ENCODE data around the gene FAM181B.

- TF ChIP-seq, protein P1, sequence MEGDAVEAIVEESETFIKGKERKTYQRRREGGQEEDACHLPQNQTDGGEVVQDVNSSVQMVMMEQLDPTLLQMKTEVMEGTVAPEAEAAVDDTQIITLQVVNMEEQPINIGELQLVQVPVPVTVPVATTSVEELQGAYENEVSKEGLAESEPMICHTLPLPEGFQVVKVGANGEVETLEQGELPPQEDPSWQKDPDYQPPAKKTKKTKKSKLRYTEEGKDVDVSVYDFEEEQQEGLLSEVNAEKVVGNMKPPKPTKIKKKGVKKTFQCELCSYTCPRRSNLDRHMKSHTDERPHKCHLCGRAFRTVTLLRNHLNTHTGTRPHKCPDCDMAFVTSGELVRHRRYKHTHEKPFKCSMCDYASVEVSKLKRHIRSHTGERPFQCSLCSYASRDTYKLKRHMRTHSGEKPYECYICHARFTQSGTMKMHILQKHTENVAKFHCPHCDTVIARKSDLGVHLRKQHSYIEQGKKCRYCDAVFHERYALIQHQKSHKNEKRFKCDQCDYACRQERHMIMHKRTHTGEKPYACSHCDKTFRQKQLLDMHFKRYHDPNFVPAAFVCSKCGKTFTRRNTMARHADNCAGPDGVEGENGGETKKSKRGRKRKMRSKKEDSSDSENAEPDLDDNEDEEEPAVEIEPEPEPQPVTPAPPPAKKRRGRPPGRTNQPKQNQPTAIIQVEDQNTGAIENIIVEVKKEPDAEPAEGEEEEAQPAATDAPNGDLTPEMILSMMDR (conservative IDR thresholded peaks at IDR 0.05 in 1 of 2, IDR thresholded peaks at IDR 0.05 in 1 of 2; ENCODE audit: extremely low read depth in 1 of 2, insufficient read depth in 1 of 2, low read depth in 1 of 2, low read length in 2 of 2): no peak
- no peak for TF ChIP-seq EZH2 (IDR thresholded peaks at IDR 0.05; ENCODE audit: borderline replicate concordance, low read length)
Measured at GRCh38 chr11:82759649-82760048, 26.0 kb upstream of the FAM181B start.
